KOPT-K1 (cell line): ENCODE measurements around the gene NRXN3.

Experiments
- H3K27ac ChIP-seq: fragments of 200-600 bp; sonication (generic); 2 replicates; pipeline ENCODE4 v1.5.1; 2016; ENCODE audit warnings: antibody characterized with exemption, mild to moderate bottlenecking, low read depth, low read length; ENCODE audit not compliant: poor library complexity, severe bottlenecking
- H3K36me3 ChIP-seq: fragments of 200-600 bp; sonication (generic); 2 replicates; pipeline ENCODE4 v1.5.1; 2017; ENCODE audit warnings: antibody characterized with exemption, mild to moderate bottlenecking, low read length, moderate library complexity; ENCODE audit not compliant: insufficient read depth
- H3K9me3 ChIP-seq: fragments of 200-600 bp; sonication (generic); 2 replicates; pipeline ENCODE4 v1.5.1; 2017; ENCODE audit warnings: antibody characterized with exemption, low read length, mild to moderate bottlenecking; ENCODE audit not compliant: insufficient read depth, poor library complexity, severe bottlenecking

NRXN3 gene

GRCh38 chr14:79137836-79138235, 967.7 kb downstream of the NRXN3 start:
- Histone ChIP-seq H3K9me3 (no peaks in the 10 kb centered on the region), H3K27ac (no peak overlapping the region), H3K36me3 (no peaks in the 10 kb centered on the region)

- H3K27ac ChIP-seq: no peak overlapping the region
- H3K36me3 ChIP-seq: no peaks in the 10 kb centered on the region
- H3K9me3 ChIP-seq: no peaks in the 10 kb centered on the region
These were observed 974.7 kb downstream of the NRXN3 start for GRCh38 chr14:79144896-79145295.

- H3K36me3 ChIP-seq: no peaks in the 10 kb centered on the region
- H3K9me3 ChIP-seq: no peaks in the 10 kb centered on the region
- no peak overlapping the region for H3K27ac ChIP-seq
These were observed 980.1 kb downstream of the NRXN3 start for GRCh38 chr14:79150226-79150625.

GRCh38 chr14:79157369-79157768, 987.2 kb downstream of the NRXN3 start:
- Histone ChIP-seq H3K9me3 (no peaks in the 10 kb centered on the region), H3K36me3 (no peaks in the 10 kb centered on the region), H3K27ac (no peak overlapping the region)

- Histone ChIP-seq H3K36me3 (no peaks in the 10 kb centered on the region), H3K9me3 (no peaks in the 10 kb centered on the region), H3K27ac (no peak overlapping the region)
These were observed 991.4 kb downstream of the NRXN3 start for GRCh38 chr14:79161571-79161970.

- no peaks in the 10 kb centered on the region for H3K9me3 ChIP-seq
These were observed 992.7 kb downstream of the NRXN3 start for GRCh38 chr14:79162833-79163232.

GRCh38 chr14:79165471-79166090, 995.4 kb downstream of the NRXN3 start:
- no peaks in the 10 kb centered on the region for H3K9me3 ChIP-seq
- no peak overlapping the region for H3K27ac ChIP-seq

More at GRCh38 chr14:79162833-79163232, 992.7 kb downstream of the NRXN3 start:
- Histone ChIP-seq H3K27ac (no peak overlapping the region), H3K36me3 (no peaks in the 10 kb centered on the region)

GRCh38 chr14:79166171-79166570, 996.0 kb downstream of the NRXN3 start:
- Histone ChIP-seq H3K9me3 (no peaks in the 10 kb centered on the region), H3K36me3 (no peaks in the 10 kb centered on the region)

More at GRCh38 chr14:79165471-79166090, 995.4 kb downstream of the NRXN3 start:
- no peaks in the 10 kb centered on the region for H3K36me3 ChIP-seq

GRCh38 chr14:79167957-79168356, 997.8 kb downstream of the NRXN3 start:
- Histone ChIP-seq H3K9me3 (no peaks in the 10 kb centered on the region), H3K36me3 (no peaks in the 10 kb centered on the region), H3K27ac (no peak overlapping the region)

More at GRCh38 chr14:79166171-79166570, 996.0 kb downstream of the NRXN3 start:
- H3K27ac ChIP-seq: no peak overlapping the region

- H3K27ac ChIP-seq: no peak overlapping the region
- no peaks in the 10 kb centered on the region for H3K36me3 ChIP-seq
- H3K9me3 ChIP-seq: no peaks in the 10 kb centered on the region
These were observed 1005.5 kb downstream of the NRXN3 start for GRCh38 chr14:79175671-79176070.

GRCh38 chr14:79177106-79177505, 1006.9 kb downstream of the NRXN3 start:
- no peaks in the 10 kb centered on the region for H3K9me3 ChIP-seq
- no peak overlapping the region for H3K27ac ChIP-seq

GRCh38 chr14:79178719-79179118, 1008.5 kb downstream of the NRXN3 start:
- H3K36me3 ChIP-seq: no peaks in the 10 kb centered on the region
- H3K9me3 ChIP-seq: no peaks in the 10 kb centered on the region
- no peak overlapping the region for H3K27ac ChIP-seq

More at GRCh38 chr14:79177106-79177505, 1006.9 kb downstream of the NRXN3 start:
- H3K36me3 ChIP-seq: no peaks in the 10 kb centered on the region

GRCh38 chr14:79179985-79180384, 1009.8 kb downstream of the NRXN3 start:
- H3K9me3 ChIP-seq: no peaks in the 10 kb centered on the region

GRCh38 chr14:79180656-79181055, 1010.5 kb downstream of the NRXN3 start:
- Histone ChIP-seq H3K27ac (no peak overlapping the region), H3K9me3 (no peaks in the 10 kb centered on the region), H3K36me3 (no peaks in the 10 kb centered on the region)

More at GRCh38 chr14:79179985-79180384, 1009.8 kb downstream of the NRXN3 start:
- no peak overlapping the region for H3K27ac ChIP-seq
- H3K36me3 ChIP-seq: no peaks in the 10 kb centered on the region

GRCh38 chr14:79186523-79186922, 1016.4 kb downstream of the NRXN3 start:
- Histone ChIP-seq H3K36me3 (no peaks in the 10 kb centered on the region), H3K9me3 (no peaks in the 10 kb centered on the region), H3K27ac (no peak overlapping the region)
